OCI-LY1 (cell line): ENCODE results near the gene MRE11.

ENCODE experiments used
- H2AFZ ChIP-seq: fragments of 200-600 bp; sonication (generic), shearing (Covaris generic); 2 replicates; pipeline ENCODE4 v1.6.0; 2014; ENCODE audit warnings: antibody characterized with exemption, mild to moderate bottlenecking, low read length
- H3F3A ChIP-seq: fragments of 200-600 bp; sonication (generic), shearing (Covaris generic); 2 replicates; pipeline ENCODE4 v1.6.0; 2014; ENCODE audit warnings: mild to moderate bottlenecking, antibody characterized with exemption, low read length, moderate library complexity; ENCODE audit not compliant: insufficient read depth
- H3K27ac ChIP-seq: fragments of 200-600 bp; sonication (generic); 2 replicates; pipeline ENCODE4 v1.5.1; 2014; ENCODE audit warnings: low read length, mixed run types, mild to moderate bottlenecking, low read depth; ENCODE audit not compliant: poor library complexity, severe bottlenecking
- H3K27me3 ChIP-seq: fragments of 200-600 bp; sonication (generic); 2 replicates; pipeline ENCODE4 v1.6.0; 2014; ENCODE audit warnings: antibody characterized with exemption, mild to moderate bottlenecking, low read length, moderate library complexity; ENCODE audit not compliant: insufficient read depth
- H3K36me3 ChIP-seq: fragments of 200-600 bp; sonication (generic); 2 replicates; pipeline ENCODE4 v1.6.1; 2014; ENCODE audit warnings: mild to moderate bottlenecking, antibody characterized with exemption, low read length, moderate library complexity, mixed read lengths; ENCODE audit not compliant: insufficient read depth
- H3K4me1 ChIP-seq: fragments of 200-600 bp; sonication (generic); 2 replicates; pipeline ENCODE4 v1.5.1; 2014; ENCODE audit warnings: mild to moderate bottlenecking, low read length, moderate library complexity; ENCODE audit not compliant: insufficient read depth, severe bottlenecking
- H3K4me2 ChIP-seq: fragments of 200-600 bp; sonication (generic), shearing (Covaris generic); 2 replicates; pipeline ENCODE4 v1.6.1; 2014; ENCODE audit warnings: low read length
- H3K4me3 ChIP-seq: fragments of 200-600 bp; sonication (generic); 2 replicates; pipeline ENCODE4 v1.5.1; 2014; ENCODE audit warnings: low read length, low read depth, mild to moderate bottlenecking, mixed read lengths; ENCODE audit not compliant: poor library complexity, severe bottlenecking
- H3K79me2 ChIP-seq: fragments of 200-600 bp; shearing (Covaris generic); 2 replicates; pipeline ENCODE4 v1.6.1; 2016; ENCODE audit warnings: mixed run types, low read length, mixed read lengths; ENCODE audit not compliant: insufficient read depth
- H3K9ac ChIP-seq: fragments of 200-600 bp; sonication (generic), shearing (Covaris generic); 2 replicates; pipeline ENCODE4 v1.6.1; 2014; ENCODE audit warnings: mild to moderate bottlenecking, low read length, mixed read lengths
- H3K9me2 ChIP-seq: fragments of 200-600 bp; sonication (generic), shearing (Covaris generic); 2 replicates; pipeline ENCODE4 v1.6.1; 2014; ENCODE audit warnings: low read depth, mild to moderate bottlenecking, low read length, mixed read lengths
- H3K9me3 ChIP-seq: fragments of 200-600 bp; shearing (Covaris generic); 2 replicates; pipeline ENCODE4 v1.6.1; 2014; ENCODE audit warnings: low read length, mixed read lengths
- H4K20me1 ChIP-seq: fragments of 200-600 bp; sonication (generic), shearing (Covaris generic); 2 replicates; pipeline ENCODE4 v1.6.0; 2016; ENCODE audit warnings: mild to moderate bottlenecking, low read length; ENCODE audit not compliant: insufficient read depth
- EZH2 ChIP-seq: fragments of 200-600 bp; sonication (generic), shearing (Covaris generic); IDR thresholded peaks from 2 replicates; pipeline ENCODE4 v1.8.0; 2017; ENCODE audit warnings: borderline replicate concordance, mixed run types, mild to moderate bottlenecking, antibody characterized with exemption, low read length, moderate library complexity, mixed read lengths
- TF ChIP-seq, protein P1 (sequence below): fragments of 200-600 bp; sonication (generic), shearing (Covaris generic); IDR thresholded peaks from 2 replicates; pipeline ENCODE4 v1.5.1; 2017; ENCODE audit warnings: mild to moderate bottlenecking, antibody characterized with exemption, low read length, moderate library complexity, mixed read lengths

Gene MRE11

DNA sequence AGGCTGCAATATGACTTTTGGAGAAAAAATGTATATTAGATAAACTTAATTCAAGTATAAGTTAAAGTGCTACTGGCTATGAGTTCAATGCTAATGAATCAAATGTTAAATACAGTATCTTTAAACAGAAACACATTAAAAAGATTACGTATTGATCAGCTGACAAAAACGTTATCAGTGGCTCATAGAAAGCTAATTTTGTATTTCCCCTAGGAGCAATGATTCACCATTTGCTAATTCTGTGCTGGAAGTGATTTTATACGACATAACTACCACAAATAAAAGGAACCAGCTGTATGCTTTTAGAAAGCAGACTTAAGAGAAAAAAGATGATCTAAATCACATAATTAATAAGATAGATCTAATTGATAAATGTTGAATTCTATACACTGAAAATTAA, 43.6 kb downstream of the MRE11 start:
- no peak overlapping the region for H3K9ac ChIP-seq
- no peak overlapping the region for H3K4me2 ChIP-seq
- H3K4me3 ChIP-seq: no peak overlapping the region
- H2AFZ ChIP-seq: no peak overlapping the region
- no peaks in the 10 kb centered on the region for H3K9me2 ChIP-seq
- no peak overlapping the region for H3K27ac ChIP-seq
- peaks cover 4% of the 10 kb centered on the region; the same call in 1 of the 2 replicates for H3K9me3 ChIP-seq
- no peak for TF ChIP-seq EZH2
- TF ChIP-seq, protein P1, sequence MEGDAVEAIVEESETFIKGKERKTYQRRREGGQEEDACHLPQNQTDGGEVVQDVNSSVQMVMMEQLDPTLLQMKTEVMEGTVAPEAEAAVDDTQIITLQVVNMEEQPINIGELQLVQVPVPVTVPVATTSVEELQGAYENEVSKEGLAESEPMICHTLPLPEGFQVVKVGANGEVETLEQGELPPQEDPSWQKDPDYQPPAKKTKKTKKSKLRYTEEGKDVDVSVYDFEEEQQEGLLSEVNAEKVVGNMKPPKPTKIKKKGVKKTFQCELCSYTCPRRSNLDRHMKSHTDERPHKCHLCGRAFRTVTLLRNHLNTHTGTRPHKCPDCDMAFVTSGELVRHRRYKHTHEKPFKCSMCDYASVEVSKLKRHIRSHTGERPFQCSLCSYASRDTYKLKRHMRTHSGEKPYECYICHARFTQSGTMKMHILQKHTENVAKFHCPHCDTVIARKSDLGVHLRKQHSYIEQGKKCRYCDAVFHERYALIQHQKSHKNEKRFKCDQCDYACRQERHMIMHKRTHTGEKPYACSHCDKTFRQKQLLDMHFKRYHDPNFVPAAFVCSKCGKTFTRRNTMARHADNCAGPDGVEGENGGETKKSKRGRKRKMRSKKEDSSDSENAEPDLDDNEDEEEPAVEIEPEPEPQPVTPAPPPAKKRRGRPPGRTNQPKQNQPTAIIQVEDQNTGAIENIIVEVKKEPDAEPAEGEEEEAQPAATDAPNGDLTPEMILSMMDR: no peak
- peaks cover 38% of the 10 kb centered on the region for H3K36me3 ChIP-seq
- no peaks in the 10 kb centered on the region for H3K4me1 ChIP-seq
- no peaks in the 10 kb centered on the region for H3F3A ChIP-seq
- no peaks in the 10 kb centered on the region for H3K27me3 ChIP-seq
- H3K79me2 ChIP-seq: no peaks in the 10 kb centered on the region
- H4K20me1 ChIP-seq: no peaks in the 10 kb centered on the region

DNA sequence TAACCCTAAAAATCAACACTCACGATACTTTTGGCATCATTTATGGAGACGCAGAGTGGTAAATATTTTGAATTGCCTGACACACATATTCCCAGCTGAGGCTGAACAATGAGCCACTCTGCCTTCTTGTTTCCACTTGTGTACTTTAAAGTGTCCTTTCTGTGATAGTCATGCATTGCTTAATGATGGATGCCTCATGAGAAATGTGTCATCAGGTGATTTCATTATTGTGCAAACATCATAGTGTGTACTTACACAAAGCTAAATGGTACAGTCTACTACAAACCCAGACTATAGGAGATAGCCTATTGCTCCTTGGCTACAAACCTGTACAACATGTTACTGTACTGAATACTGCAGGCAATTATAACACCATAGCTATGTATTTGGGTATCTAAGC, 44.2 kb downstream of the MRE11 start:
- Histone ChIP-seq H2AFZ (no peak overlapping the region), H3K36me3 (peaks cover 41% of the 10 kb centered on the region), H3K9me3 (peaks cover 4% of the 10 kb centered on the region; the same call in 1 of the 2 replicates), H3K4me3 (no peak overlapping the region), H3K4me1 (no peaks in the 10 kb centered on the region), H4K20me1 (no peaks in the 10 kb centered on the region), H3K27me3 (no peaks in the 10 kb centered on the region), H3K9ac (no peak overlapping the region), H3K79me2 (no peaks in the 10 kb centered on the region), H3K9me2 (no peaks in the 10 kb centered on the region), H3F3A (no peaks in the 10 kb centered on the region), H3K27ac (no peak overlapping the region), H3K4me2 (no peak overlapping the region)
- no peak for TF ChIP-seq EZH2
- TF ChIP-seq, protein P1: no peak

DNA sequence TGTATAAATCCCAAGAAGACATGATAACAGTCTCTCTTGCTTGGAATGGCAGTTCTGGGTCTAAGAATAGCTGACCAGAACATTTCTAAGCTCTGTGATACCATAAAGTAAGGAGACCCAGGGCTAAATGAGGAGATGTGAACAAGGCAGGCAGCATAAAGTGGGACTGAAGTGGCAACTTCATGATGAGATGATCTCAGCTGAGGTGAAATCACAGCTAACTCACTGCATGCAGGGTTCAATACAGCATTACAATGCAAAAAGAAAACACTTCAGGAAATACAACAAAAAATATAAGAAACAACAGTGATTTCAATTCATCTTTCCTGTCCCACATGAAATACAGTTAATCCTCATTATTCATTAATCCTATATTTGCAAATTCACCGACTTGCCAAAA, 44.6 kb downstream of the MRE11 start:
- TF ChIP-seq, protein P1: no peak
- no peak for TF ChIP-seq EZH2
- no peaks in the 10 kb centered on the region for H3K27me3 ChIP-seq
- no peak overlapping the region for H3K27ac ChIP-seq
- H2AFZ ChIP-seq: no peak overlapping the region
- no peaks in the 10 kb centered on the region for H3F3A ChIP-seq
- H3K9me2 ChIP-seq: no peaks in the 10 kb centered on the region
- peaks cover 45% of the 10 kb centered on the region for H3K36me3 ChIP-seq
- H3K79me2 ChIP-seq: no peaks in the 10 kb centered on the region
- no peaks in the 10 kb centered on the region for H3K4me1 ChIP-seq
- no peaks in the 10 kb centered on the region for H4K20me1 ChIP-seq
- H3K9ac ChIP-seq: no peak overlapping the region
- peaks cover 4% of the 10 kb centered on the region; the same call in 1 of the 2 replicates for H3K9me3 ChIP-seq
- no peak overlapping the region for H3K4me2 ChIP-seq
- H3K4me3 ChIP-seq: no peak overlapping the region
